Measurements from ENCODE around the gene EVA1A. TPM values are rescaled to one million over a fixed set of nuclear protein-coding genes. Genes with fewer than 3 reads are reported as not detected.

Gene EVA1A
- total and polyA plus RNA-seq, 2 of the 8 experiments (the other 6 are each of a cell fraction or from before 2014, with no cell fraction given), result 2.4 to 4.3 TPM

GRCh38 chr2:75476761-75477160 is 84.0 kb downstream of the EVA1A start:
- no peak overlapping the region for H4K5ac ChIP-seq (ENCODE audit: insufficient read length, low read depth, low read length)
- no peak overlapping the region for H3K23ac ChIP-seq (ENCODE audit: insufficient read length)
- H3K9me3 ChIP-seq (ENCODE audit: insufficient read depth in 2 of 2, low read depth in 1 of 2, low read length in 1 of 2), result no peaks in the 10 kb centered on the region
- no peak overlapping the region for H4K91ac ChIP-seq (replicated peaks; ENCODE audit: insufficient read length, low read length)
- 98% methylated on average over 2 of the region's 2 CpGs; no CpG with 5 or more reads in 1 of the 2 experiments for WGBS, 2 experiments (ENCODE audit: extremely low coverage in 1 of 2, insufficient coverage in 1 of 2, insufficient read length in 1 of 2, insufficient replicate concordance in 2 of 2, low coverage in 1 of 2, low lambda C conversion rate in 2 of 2, missing lambda C conversion rate in 1 of 2)
- no peak overlapping the region for H2BK5ac ChIP-seq (ENCODE audit: low read depth, low read length)
- no peaks in the 10 kb centered on the region for H3K23me2 ChIP-seq (ENCODE audit: low read depth, low read length)
- no peaks in the 10 kb centered on the region for H3K79me1 ChIP-seq (ENCODE audit: low read depth, low read length)
- peaks cover 0 to 11% (median under 1%) of the 10 kb centered on the region in 4 experiments; a peak in 3 of 7 replicates for H3K4me1 ChIP-seq (replicated peaks in 1 of 4; ENCODE audit: control insufficient read depth in 3 of 4, insufficient read depth in 4 of 4, low read length in 3 of 4)
- no peak overlapping the region for H3K14ac ChIP-seq (ENCODE audit: insufficient read length)
- H2BK12ac ChIP-seq (ENCODE audit: low read depth, low read length), result no peak overlapping the region
- H3K56ac ChIP-seq (replicated peaks; ENCODE audit: insufficient read length, low read depth, low read length), result no peak overlapping the region
- no peaks in the 10 kb centered on the region for H3K79me2 ChIP-seq (ENCODE audit: control insufficient read depth in 1 of 2, insufficient read depth in 2 of 2, low read length in 2 of 2)
- no peak overlapping the region for H3K4me3 ChIP-seq (ENCODE audit: extremely low read depth in 1 of 4, insufficient read depth in 2 of 4, low read depth in 3 of 4, low read length in 4 of 4)
- no peak overlapping the region for H2AFZ ChIP-seq (ENCODE audit: low read length)
- no peak overlapping the region for H3K4me2 ChIP-seq (ENCODE audit: insufficient read depth in 1 of 2, low read depth in 2 of 2, low read length in 2 of 2)
- ChIA-PET POLR2A (ENCODE audit: partially characterized antibody) (no interaction called here), CTCF (ENCODE audit: partially characterized antibody) (interaction anchor here (0.8 to 10.5 kb wide), 2 partner anchors 10 to 13 kb away, joined by 3 to 77 read pairs; no protein-coding TSS in a partner anchor)
- DNase-seq (ENCODE audit: low read depth in 1 of 2, low spot score in 2 of 2), result no peak
- no peaks in the 10 kb centered on the region for H3K27me3 ChIP-seq (replicated peaks in 1 of 4; ENCODE audit: control insufficient read depth in 3 of 4, extremely low read depth in 1 of 4, insufficient read depth in 3 of 4, low read length in 3 of 4)
- no peak overlapping the region for H2BK120ac ChIP-seq (replicated peaks; ENCODE audit: low read depth, low read length)
- H2BK20ac ChIP-seq (ENCODE audit: low read length), result no peak overlapping the region
- no peak overlapping the region for H2AK5ac ChIP-seq (ENCODE audit: low read depth, low read length)
- H2BK15ac ChIP-seq (ENCODE audit: low read length), result no peak overlapping the region
- no peak overlapping the region for H3K27ac ChIP-seq (ENCODE audit: low read depth, low read length)
- H3K9ac ChIP-seq (replicated peaks in 1 of 4; ENCODE audit: extremely low read depth in 1 of 4, low read depth in 3 of 4, low read length in 3 of 4), result no peak overlapping the region
- no peaks in the 10 kb centered on the region for H4K20me1 ChIP-seq (replicated peaks in 1 of 2; ENCODE audit: control insufficient read depth in 1 of 2, insufficient read depth in 2 of 2, low read length in 2 of 2)
- no peak overlapping the region for H4K8ac ChIP-seq (ENCODE audit: extremely low read depth, insufficient read depth, low read length)
- no peaks in the 10 kb centered on the region for H3K36me3 ChIP-seq (ENCODE audit: control insufficient read depth in 2 of 4, insufficient read depth in 4 of 4, low read length in 3 of 4)
- H3K4ac ChIP-seq (replicated peaks; ENCODE audit: insufficient read length, low read depth, low read length), result no peak overlapping the region
- H3K18ac ChIP-seq (ENCODE audit: extremely low read depth, low read length), result no peak overlapping the region
- FAIRE-seq, result no peak
- no peak for TF ChIP-seq KDM1A (IDR thresholded peaks at IDR 0.05; ENCODE audit: borderline replicate concordance, low read length)

All from H1 (cell line).